ENCODE results near the gene CANT1. TPM values are rescaled to one million over a fixed set of nuclear protein-coding genes. Genes with fewer than 3 reads are reported as not detected.

The CANT1 gene
- total and polyA plus RNA-seq, 9 of the 15 experiments (the other 6 are each of a cell fraction or from before 2014, with no cell fraction given): 2.7 to 66.4 (median 22.5) TPM

- intact Hi-C loops (cut with micrococcal nuclease) (no loop called here), in situ Hi-C loops (cut with MboI) (no loop called here)
- CTCF ChIA-PET (ENCODE audit: low intra/inter-chr PET ratio): no interaction called here
- Histone ChIP-seq H3K9ac (ENCODE audit: insufficient read depth in 1 of 2, low read depth in 2 of 2, low read length in 2 of 2) (no peak overlapping the region), H3K4me2 (ENCODE audit: insufficient read depth, low read length) (no peak overlapping the region), H3K27ac (ENCODE audit: extremely low read depth, low read depth, low read length) (no peak overlapping the region), H3K79me2 (ENCODE audit: control insufficient read depth, insufficient read depth, low read length) (no peaks in the 10 kb centered on the region), H3K4me1 (replicated peaks in 1 of 2; ENCODE audit: control insufficient read depth in 2 of 2, insufficient read depth in 2 of 2, low read length in 2 of 2) (no peaks in the 10 kb centered on the region), H3K36me3 (ENCODE audit: control insufficient read depth, insufficient read depth, low read length) (no peaks in the 10 kb centered on the region), H4K20me1 (replicated peaks; ENCODE audit: control insufficient read depth, insufficient read depth, low read length) (no peaks in the 10 kb centered on the region; the same call in 1 of the 2 replicates), H2AFZ (ENCODE audit: low read depth, low read length) (no peak overlapping the region), H3K27me3 (ENCODE audit: control insufficient read depth in 2 of 2, insufficient read depth in 2 of 2, low read length in 2 of 2) (peaks cover 35 to 81% of the 10 kb centered on the region in 2 experiments), H3K9me1 (ENCODE audit: control insufficient read depth, insufficient read depth, low read length) (no peaks in the 10 kb centered on the region), H3K9me3 (replicated peaks; ENCODE audit: control insufficient read depth, insufficient read depth, low read depth, low read length) (no peaks in the 10 kb centered on the region), H3K4me3 (no peak overlapping the region)
- BruUV-seq (replicated peaks): no TSS peak
- DNase-seq (ENCODE audit: extremely low read depth in 1 of 4, low spot score in 3 of 4) (no peak), ATAC-seq (no peak), FAIRE-seq (no peak)
- 7% methylated on average over 18 of the region's 18 CpGs for WGBS (ENCODE audit: insufficient coverage, low coverage, missing lambda C conversion rate)
- POLR2A ChIA-PET: interaction anchor here (0.6 kb wide), 1 partner anchor 12 kb away, joined by 4 read pairs; no protein-coding TSS in a partner anchor
- no peak for TF ChIP-seq TCF7L2 (IDR thresholded peaks at IDR 0.05; ENCODE audit: low read depth, low read length)
Measured at GRCh38 chr17:78947235-78948149, 62.1 kb downstream of the CANT1 start.

- no peaks in the 10 kb centered on the region for H3K36me3 ChIP-seq (ENCODE audit: control insufficient read depth, insufficient read depth, low read length)
- CTCF ChIA-PET (ENCODE audit: low intra/inter-chr PET ratio): no interaction called here
- no peaks in the 10 kb centered on the region for H3K79me2 ChIP-seq (ENCODE audit: control insufficient read depth, insufficient read depth, low read length)
- H3K9me1 ChIP-seq (ENCODE audit: control insufficient read depth, insufficient read depth, low read length): no peaks in the 10 kb centered on the region
- no peak for FAIRE-seq
- no peaks in the 10 kb centered on the region; the same call in 1 of the 2 replicates for H4K20me1 ChIP-seq (replicated peaks; ENCODE audit: control insufficient read depth, insufficient read depth, low read length)
- no peaks in the 10 kb centered on the region for H3K9me3 ChIP-seq (replicated peaks; ENCODE audit: control insufficient read depth, insufficient read depth, low read depth, low read length)
- POLR2A ChIA-PET: no interaction called here
- H3K9ac ChIP-seq (ENCODE audit: insufficient read depth in 1 of 2, low read depth in 2 of 2, low read length in 2 of 2): no peak overlapping the region
- TF ChIP-seq KDM1A (IDR thresholded peaks at IDR 0.05) (no peak), HDAC1 (IDR thresholded peaks at IDR 0.05) (no peak), PRPF4 (IDR thresholded peaks at IDR 0.05; ENCODE audit: insufficient read depth, low read depth, low read length, poor library complexity, severe bottlenecking) (no peak), ZBTB8A (IDR thresholded peaks at IDR 0.05; ENCODE audit: partially characterized antibody) (no peak), SNIP1 (IDR thresholded peaks at IDR 0.05; ENCODE audit: low read depth) (no peak), E2F6 (IDR thresholded peaks at IDR 0.05; ENCODE audit: borderline replicate concordance in 1 of 2, extremely low read depth in 1 of 2, insufficient read depth in 1 of 2, insufficient read length in 1 of 2, low read depth in 1 of 2, low read length in 1 of 2, poor library complexity in 1 of 2, severe bottlenecking in 1 of 2) (no peak), SREBF1 (IDR thresholded peaks at IDR 0.05; ENCODE audit: borderline replicate concordance, low read depth, low read length) (no peak)
- H3K27ac ChIP-seq (ENCODE audit: extremely low read depth, low read depth, low read length): no peak overlapping the region
- no peaks in the 10 kb centered on the region for H3K4me1 ChIP-seq (replicated peaks in 1 of 2; ENCODE audit: control insufficient read depth in 2 of 2, insufficient read depth in 2 of 2, low read length in 2 of 2)
- peaks cover 32 to 72% of the 10 kb centered on the region in 2 experiments for H3K27me3 ChIP-seq (ENCODE audit: control insufficient read depth in 2 of 2, insufficient read depth in 2 of 2, low read length in 2 of 2)
- no peak overlapping the region for H2AFZ ChIP-seq (ENCODE audit: low read depth, low read length)
- H3K4me2 ChIP-seq (ENCODE audit: insufficient read depth, low read length): no peak overlapping the region
- no peak for ATAC-seq
- in situ Hi-C loops (cut with MboI) (no loop called here), intact Hi-C loops (cut with micrococcal nuclease) (no loop called here)
- DNase-seq (ENCODE audit: extremely low read depth in 1 of 4, low spot score in 3 of 4): no peak
- 0% methylated on average over 7 of the region's 8 CpGs for WGBS (ENCODE audit: insufficient coverage, low coverage, missing lambda C conversion rate)
- H3K4me3 ChIP-seq: no peak overlapping the region
- BruUV-seq (replicated peaks): no TSS peak
Measured at GRCh38 chr17:78946631-78947030, 62.9 kb downstream of the CANT1 start.
